HG03442 (cell line): ENCODE measurements around the gene FUT8.
"Not testable (repeated sequence)": the region's sequence is repeated elsewhere in the genome, so short reads cannot be mapped to it uniquely, and the experiment has no call there.

Source experiments
- ATAC-seq: cut with Tn5 transposase; IDR thresholded peaks from one replicate; pipeline ENCODE4 v1.9.1; 2021; ENCODE audit warnings: mild to moderate bottlenecking, moderate library complexity; ENCODE audit not compliant: unreplicated experiment

The FUT8 gene

GRCh38 chr14:65703521-65703920 is 291.0 kb downstream of the FUT8 start:
- no peak for ATAC-seq

- no peak for ATAC-seq
Observed at GRCh38 chr14:65703996-65704395, 291.5 kb downstream of the FUT8 start.

GRCh38 chr14:65704437-65704836 is 291.9 kb downstream of the FUT8 start:
- ATAC-seq: no peak

GRCh38 chr14:65704850-65705249 is 292.3 kb downstream of the FUT8 start:
- peak; percentile 77 for ATAC-seq

GRCh38 chr14:65709576-65709975 is 297.0 kb downstream of the FUT8 start:
- ATAC-seq: no peak

GRCh38 chr14:65716813-65717212 is 304.3 kb downstream of the FUT8 start:
- ATAC-seq: not testable (repeated sequence)

- ATAC-seq: not testable (repeated sequence)
Observed at GRCh38 chr14:65717384-65717915, 304.9 kb downstream of the FUT8 start.

GRCh38 chr14:65718629-65719028 is 306.1 kb downstream of the FUT8 start:
- ATAC-seq: no peak

GRCh38 chr14:65720171-65720570 is 307.6 kb downstream of the FUT8 start:
- ATAC-seq: no peak

- no peak for ATAC-seq
Observed at GRCh38 chr14:65720743-65721142, 308.2 kb downstream of the FUT8 start.

- ATAC-seq: no peak
Observed at GRCh38 chr14:65723348-65723747, 310.8 kb downstream of the FUT8 start.

- no peak for ATAC-seq
Observed at GRCh38 chr14:65728604-65729003, 316.1 kb downstream of the FUT8 start.

- no peak for ATAC-seq
Observed at GRCh38 chr14:65729566-65729965, 317.0 kb downstream of the FUT8 start.

GRCh38 chr14:65731933-65732506 is 319.5 kb downstream of the FUT8 start:
- peak; percentile 99 for ATAC-seq

GRCh38 chr14:65738339-65738738 is 325.8 kb downstream of the FUT8 start:
- ATAC-seq: no peak

- ATAC-seq: no peak
Observed at GRCh38 chr14:65745396-65746190, 333.1 kb downstream of the FUT8 start.

GRCh38 chr14:65748796-65749195 is 336.3 kb downstream of the FUT8 start:
- no peak for ATAC-seq

- ATAC-seq: no peak
Observed at GRCh38 chr14:65749287-65749686, 336.8 kb downstream of the FUT8 start.

GRCh38 chr14:65750906-65751305 is 338.4 kb downstream of the FUT8 start:
- no peak for ATAC-seq

GRCh38 chr14:65751510-65751909 is 339.0 kb downstream of the FUT8 start:
- no peak for ATAC-seq

- no peak for ATAC-seq
Observed at GRCh38 chr14:65753061-65753460, 340.5 kb downstream of the FUT8 start.

GRCh38 chr14:65755331-65755730 is 342.8 kb downstream of the FUT8 start:
- ATAC-seq: no peak
